Stimulated activated CD8-positive, alpha-beta memory T cell treated with anti-CD3 and anti-CD28 coated beads, Interleukin-4, amount 100 ng/mL, for 4 hours (primary cell): ENCODE measurements around the gene TMBIM1.
"Not testable (repeated sequence)": the region's sequence is repeated elsewhere in the genome, so short reads cannot be mapped to it uniquely, and the experiment has no call there.

Experiments used
- DNase-seq, 2 donors: peaks; one replicate each; pipeline ENCODE4 v3.0.0-alpha.2; 2020; ENCODE audit warnings: low read depth in 2 of 2, low spot score in 1 of 2

The TMBIM1 gene

DNA sequence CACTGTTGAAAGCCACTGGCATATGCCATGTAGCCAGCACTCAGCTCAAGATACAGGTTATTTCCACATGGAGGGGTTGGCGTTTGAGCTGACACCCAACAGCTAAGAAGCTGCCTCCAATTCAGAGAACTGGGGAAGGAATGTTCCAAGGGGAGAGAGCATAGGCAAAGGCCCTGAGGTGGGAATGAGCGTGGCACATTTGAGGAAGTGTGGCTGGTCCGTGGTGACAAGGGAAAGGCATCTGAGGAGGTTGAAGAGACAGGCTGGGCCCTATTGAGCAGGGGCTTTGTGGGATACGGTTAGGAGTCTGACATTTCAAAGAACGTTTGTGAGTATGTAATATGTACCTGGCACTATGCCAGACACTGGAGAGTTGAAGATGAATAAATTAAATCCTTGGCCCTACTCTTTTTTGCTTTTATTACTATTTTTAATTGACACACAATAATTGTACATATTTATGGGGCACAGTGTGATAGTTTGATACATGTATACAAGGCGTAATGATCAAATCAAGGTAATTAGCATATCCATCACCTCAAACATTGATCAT, 27.6 kb upstream of the TMBIM1 start:
- no peak for DNase-seq

DNA sequence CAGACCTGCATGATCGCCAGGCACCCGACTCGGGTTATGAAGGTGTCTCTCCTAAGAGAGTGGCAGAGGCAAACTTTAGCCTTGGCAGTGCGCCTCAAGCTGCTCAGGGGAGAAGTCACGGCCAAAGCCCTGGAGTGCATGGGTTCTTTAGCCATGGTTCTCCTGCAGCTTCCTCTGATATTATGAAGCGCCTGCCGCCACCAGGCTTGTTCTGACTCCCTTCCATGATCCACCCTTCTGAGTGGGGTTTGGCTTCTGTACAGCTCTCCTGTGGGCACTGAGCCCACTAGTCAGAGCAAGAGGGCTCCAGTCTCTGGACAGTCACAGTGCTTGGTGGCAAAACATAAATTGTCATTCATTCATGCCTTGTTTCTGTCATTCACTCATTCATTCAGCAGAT, 25.9 kb upstream of the TMBIM1 start:
- no peak for DNase-seq

DNA sequence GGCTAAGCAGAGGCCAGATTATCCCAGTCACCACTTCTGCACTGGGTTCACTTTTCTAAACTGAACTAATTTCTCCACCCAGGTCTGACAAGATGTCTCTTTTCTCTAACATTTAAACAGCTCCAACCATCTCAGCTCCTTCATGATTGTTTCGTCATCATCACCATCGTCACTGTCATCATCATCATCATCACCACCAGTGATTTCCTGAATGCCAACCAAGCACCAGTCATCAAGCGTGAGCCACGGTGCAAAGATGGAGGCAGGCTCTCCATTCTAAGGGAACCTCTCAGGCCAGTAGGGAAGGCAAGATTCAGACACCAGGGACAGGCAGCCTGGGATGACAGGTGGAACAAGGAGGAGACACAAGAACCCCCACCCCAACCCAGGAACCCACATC, 25.5 kb upstream of the TMBIM1 start:
- no peak for DNase-seq

DNA sequence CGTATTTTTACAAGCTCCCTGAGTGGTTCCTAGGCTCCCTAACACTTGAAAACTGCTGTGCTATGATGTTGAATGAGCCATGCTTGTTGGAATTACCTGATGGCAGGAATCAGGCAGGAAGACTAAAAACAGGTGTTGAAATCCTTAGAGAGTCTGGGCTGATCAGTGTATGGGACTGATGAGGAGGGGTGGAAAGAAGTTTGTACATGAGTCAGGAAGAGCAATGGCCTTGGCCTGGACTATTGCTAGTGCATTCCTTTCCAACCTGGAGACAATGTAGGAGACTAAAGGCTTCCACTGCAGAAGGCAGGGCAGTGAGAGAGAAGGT, 25.0 kb upstream of the TMBIM1 start:
- DNase-seq = no peak

- no peak for DNase-seq
Observed at GRCh38 chr2:218315397-218315796, 23.1 kb upstream of the TMBIM1 start.

- not testable (repeated sequence) for DNase-seq
Observed at GRCh38 chr2:218314764-218315163, 22.5 kb upstream of the TMBIM1 start.

DNA sequence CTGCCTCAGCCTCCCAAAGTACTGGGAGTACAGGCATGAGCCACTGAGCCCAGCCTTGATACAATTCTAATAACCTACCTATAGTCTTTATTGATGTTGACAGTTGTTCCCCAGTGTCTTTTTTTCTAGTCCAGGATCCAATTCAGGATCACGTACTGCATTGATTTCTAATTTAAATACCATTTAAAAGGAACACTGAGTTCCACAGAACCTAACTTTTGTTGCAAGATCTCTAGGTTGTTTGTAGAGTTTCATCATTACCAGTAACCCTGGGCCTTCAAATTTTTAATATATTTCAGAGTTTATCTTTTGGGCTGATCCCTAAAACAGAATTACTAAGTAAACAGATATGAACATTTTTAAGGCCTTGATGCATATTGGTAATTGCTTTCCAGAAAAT, 21.1 kb upstream of the TMBIM1 start:
- no peak for DNase-seq

- no peak for DNase-seq
Observed at GRCh38 chr2:218312267-218312756, 20.0 kb upstream of the TMBIM1 start.

GRCh38 chr2:218311541-218312266, 19.4 kb upstream of the TMBIM1 start:
- DNase-seq = not testable (repeated sequence)

- DNase-seq = no peak
Observed at GRCh38 chr2:218310853-218311540, 18.7 kb upstream of the TMBIM1 start.

DNA sequence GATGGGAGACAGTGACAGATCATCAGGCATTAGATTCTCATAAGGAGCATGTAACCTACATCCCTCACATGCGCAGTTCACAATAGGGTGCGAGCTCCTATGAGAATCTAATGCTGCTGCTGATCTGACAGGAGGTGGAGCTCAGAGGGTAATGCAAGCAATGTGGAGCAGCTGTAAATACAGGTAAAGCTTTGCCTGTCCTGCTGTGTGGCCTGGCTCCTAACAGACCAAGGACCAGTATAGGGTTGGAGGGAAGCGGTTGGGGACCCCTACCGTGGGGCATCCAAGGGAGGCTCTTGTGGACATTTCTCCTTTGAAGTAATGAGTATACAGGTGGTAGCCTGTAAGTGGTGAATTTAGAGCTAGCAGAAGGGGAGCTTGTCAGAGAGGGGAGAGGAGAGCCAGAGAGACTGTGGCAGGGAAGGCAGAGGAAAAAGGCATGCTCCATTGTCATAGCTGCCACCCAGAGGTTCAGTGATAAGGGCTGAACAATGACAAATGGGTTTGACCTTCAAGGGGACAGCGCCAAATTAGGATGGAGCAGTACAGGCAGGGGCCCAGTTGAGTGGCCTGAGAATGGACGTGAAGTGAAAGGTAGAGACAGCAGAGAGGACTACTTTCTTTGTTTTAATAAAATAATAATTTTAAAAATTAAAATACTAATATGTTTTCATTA, 15.2 kb upstream of the TMBIM1 start:
- DNase-seq = no peak

GRCh38 chr2:218306184-218306920, 14.0 kb upstream of the TMBIM1 start:
- DNase-seq = no peak

- DNase-seq = no peak
Observed at GRCh38 chr2:218305383-218305782, 13.1 kb upstream of the TMBIM1 start.

GRCh38 chr2:218301176-218301819, 9.0 kb upstream of the TMBIM1 start:
- DNase-seq = peak; percentile 69 to 84

- no peak for DNase-seq
Observed at GRCh38 chr2:218300141-218300540, 7.8 kb upstream of the TMBIM1 start.

- no peak for DNase-seq
Observed at GRCh38 chr2:218298314-218298875, 6.1 kb upstream of the TMBIM1 start.

DNA sequence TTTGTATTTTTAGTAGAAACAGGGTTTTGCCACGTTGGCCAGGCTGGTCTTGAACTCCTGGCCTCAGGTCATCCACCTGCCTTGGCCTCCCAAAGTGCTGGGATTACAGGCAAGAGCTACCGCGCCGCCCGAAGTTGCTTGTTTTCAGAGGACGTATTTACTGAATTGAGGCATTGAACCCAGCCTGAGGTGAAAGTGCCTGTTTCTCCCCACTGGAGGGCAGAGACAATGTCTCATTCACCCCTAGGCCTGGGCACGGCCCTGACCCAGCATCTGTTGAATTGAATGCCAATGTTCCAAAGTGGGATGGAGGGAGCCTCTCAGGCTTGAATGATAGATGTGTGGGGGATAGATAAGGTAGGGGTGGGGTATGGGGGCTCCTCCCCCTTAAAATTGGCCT, 4.5 kb upstream of the TMBIM1 start:
- DNase-seq = no peak

GRCh38 chr2:218296200-218296599, 3.9 kb upstream of the TMBIM1 start:
- DNase-seq = no peak

DNA sequence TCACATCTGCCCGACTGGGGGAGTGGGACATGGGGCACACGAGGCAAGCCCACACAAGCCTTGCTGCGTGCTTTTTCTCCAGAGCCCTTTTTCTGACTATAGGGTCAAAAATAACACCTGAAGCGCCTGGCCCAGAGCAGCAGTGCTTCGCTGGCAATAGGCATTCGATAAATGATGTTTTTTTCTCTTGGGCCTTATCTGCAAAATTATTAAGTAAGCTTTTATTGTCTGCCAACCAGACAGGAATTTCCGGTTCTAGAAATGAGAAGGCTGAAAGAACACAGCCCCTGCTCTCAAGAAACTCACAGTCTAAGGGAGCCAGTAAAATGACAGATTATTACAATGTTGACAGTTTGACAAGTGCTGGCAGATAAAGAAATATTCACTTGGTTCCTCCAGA, 2.7 kb upstream of the TMBIM1 start:
- no peak for DNase-seq

DNA sequence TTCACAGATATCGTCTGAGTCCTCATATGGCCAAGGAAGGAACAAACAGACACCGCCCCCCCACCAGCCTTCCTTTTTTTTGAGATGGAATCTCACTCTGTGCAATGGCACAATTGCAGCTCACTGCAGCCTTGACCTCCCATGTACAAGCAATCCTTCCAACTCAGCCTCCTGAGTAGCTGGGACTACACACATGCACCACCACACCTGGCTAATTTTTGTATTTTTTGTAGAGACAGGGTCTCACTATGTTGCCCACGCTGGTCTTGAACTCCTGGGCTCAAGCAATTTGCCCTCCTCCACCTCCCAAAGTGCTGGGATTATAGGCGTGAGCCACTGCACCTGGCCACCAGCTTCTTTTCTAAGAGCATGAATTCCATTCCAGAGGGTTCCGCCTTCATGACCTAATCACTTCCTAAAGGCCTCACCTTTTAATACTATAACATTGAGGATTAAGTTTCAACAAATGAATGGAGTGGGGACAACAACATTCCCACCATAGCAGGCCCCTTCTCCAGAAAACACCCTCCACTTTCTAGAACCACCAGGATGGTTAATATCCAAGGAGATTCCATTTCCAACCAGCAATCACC, 2.2 kb upstream of the TMBIM1 start:
- DNase-seq = no peak
